Measurements from ENCODE around the gene DNAJC4.

Gene DNAJC4

GRCh38 chr11:64208086-64208795 is 22.1 kb upstream of the DNAJC4 start:
- DNase-seq, result no peak

DNA sequence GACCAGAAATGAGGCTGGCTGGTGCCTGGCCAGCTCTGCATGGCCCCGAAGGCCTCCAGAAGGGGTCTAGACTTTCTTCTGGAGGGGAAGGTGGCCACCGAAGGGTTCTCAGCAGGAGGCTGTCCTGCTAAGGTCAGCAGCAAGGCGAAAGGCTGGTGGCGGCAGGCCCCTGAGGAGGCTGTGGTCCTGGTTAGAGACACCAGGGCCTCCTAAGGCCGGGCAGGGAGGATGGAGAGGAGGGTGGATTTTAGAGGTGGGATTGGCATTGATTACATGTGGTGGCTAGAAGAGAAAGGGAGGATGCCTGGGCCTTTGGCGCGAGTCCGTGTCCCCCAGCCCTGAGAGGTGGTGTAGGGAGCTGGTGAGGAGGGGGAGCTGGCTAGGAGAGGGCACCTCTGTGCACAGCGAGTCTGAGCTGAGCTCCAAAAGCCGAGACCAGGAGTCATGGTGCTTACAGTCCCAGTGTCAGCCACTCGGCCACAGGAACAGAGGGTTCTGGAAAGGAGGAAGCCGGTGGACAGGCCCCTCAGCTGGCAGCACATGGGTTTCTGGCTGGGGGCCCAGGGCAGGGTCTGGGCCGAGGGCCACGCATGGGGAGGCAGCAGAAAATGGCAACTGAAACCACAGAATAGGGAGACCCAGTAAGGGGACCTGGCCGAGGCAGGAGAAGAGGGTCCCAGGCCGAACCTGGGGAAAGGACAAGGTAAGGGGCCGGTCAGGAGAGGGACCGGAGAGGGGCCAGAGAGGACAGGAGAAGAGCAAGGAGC is 21.4 kb upstream of the DNAJC4 start:
- peak in 4 of 14 donors; percentile 21 to 51 (median 44) for DNase-seq

DNA sequence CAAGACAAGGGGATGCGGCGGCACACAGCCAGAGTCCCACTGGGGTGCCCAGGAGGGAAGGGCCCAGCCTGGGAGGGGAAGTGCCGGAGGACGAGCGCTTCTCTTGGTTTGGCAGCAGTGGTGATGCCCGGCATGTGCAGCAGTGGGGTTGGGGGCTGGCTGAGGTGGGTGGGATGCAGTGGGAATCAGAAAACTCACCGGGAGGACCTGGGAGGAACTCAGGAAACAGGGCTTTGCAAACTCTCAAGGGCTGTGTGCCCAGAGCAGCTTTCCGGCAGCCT is 20.8 kb upstream of the DNAJC4 start:
- no peak for DNase-seq

DNA sequence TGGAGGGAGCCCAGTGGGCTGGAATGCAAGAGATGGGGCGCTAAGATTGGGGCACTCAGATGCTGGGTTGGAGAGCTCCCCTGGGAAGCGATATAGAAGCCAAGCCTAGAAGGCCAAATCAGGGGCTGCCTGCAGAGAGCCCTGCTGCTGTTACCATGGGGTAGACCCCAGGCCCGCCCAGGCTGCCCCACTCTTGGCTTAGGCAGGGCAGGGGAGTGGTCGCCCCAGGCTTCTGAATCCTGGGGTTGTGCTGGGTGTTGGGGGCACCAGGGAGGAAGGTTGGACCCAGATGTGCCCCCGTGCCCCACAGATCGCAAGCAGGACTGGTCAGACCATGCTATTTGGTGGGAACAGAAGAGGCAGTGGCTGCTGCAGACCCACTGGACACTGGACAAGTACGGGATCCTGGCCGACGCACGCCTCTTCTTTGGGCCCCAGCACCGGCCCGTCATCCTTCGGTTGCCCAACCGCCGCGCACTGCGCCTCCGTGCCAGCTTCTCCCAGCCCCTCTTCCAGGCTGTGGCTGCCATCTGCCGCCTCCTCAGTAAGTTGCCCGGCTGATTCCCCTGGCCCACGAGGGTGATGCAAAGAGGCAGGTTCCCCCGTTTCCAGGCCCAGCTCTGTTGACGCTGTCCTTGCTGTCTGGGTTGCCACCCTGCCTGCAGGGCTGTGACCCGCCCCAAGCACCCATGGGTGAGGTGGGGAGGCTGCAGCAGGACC is 19.9 kb upstream of the DNAJC4 start:
- DNase-seq, result peak in 1 of 14 donors; percentile 29

GRCh38 chr11:64211181-64211872 is 19.0 kb upstream of the DNAJC4 start:
- DNase-seq, result no peak

- DNase-seq, result no peak
These were observed 13.5 kb upstream of the DNAJC4 start for GRCh38 chr11:64216879-64217278.

DNA sequence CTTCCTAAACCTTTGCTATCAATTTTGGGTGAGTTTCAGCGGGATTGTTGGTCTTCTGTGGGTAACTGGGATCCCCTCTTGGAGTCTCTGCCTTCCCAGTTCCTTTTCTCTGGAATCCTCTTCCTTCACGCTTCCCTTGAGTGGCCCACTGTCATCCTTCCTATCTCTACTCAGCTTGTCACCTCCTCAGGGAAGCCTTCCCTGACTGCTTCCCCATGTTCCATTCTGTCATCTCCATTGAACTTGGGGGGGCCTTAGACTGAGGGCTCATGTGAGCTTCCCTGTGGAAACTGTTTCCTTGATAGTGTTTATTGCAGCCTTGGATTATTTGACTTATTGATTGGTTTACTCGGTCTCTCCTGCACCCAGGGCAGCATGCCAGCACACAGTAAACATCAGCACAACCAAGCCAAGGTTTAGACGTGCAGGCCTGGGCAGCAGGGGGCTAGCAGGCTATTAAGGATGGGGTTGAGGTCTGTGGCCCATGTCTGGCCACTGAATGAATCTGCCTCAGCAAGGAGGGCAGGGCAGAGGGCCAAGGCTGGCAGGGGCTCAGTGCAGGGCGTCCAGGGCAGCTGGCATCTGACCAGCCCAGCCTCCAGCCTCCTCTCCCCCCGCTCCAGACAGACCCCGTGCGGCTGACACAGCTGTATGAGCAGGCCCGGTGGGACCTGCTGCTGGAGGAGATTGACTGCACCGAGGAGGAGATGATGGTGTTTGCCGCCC is 11.6 kb upstream of the DNAJC4 start:
- DNase-seq, result no peak

GRCh38 chr11:64219354-64219684 is 11.0 kb upstream of the DNAJC4 start:
- DNase-seq, result no peak

GRCh38 chr11:64219755-64220154 is 10.6 kb upstream of the DNAJC4 start:
- no peak for DNase-seq

GRCh38 chr11:64220271-64220670 is 10.1 kb upstream of the DNAJC4 start:
- no peak for DNase-seq

GRCh38 chr11:64220798-64221197 is 9.6 kb upstream of the DNAJC4 start:
- DNase-seq, result no peak

GRCh38 chr11:64222651-64223000 is 7.7 kb upstream of the DNAJC4 start:
- no peak for DNase-seq

DNA sequence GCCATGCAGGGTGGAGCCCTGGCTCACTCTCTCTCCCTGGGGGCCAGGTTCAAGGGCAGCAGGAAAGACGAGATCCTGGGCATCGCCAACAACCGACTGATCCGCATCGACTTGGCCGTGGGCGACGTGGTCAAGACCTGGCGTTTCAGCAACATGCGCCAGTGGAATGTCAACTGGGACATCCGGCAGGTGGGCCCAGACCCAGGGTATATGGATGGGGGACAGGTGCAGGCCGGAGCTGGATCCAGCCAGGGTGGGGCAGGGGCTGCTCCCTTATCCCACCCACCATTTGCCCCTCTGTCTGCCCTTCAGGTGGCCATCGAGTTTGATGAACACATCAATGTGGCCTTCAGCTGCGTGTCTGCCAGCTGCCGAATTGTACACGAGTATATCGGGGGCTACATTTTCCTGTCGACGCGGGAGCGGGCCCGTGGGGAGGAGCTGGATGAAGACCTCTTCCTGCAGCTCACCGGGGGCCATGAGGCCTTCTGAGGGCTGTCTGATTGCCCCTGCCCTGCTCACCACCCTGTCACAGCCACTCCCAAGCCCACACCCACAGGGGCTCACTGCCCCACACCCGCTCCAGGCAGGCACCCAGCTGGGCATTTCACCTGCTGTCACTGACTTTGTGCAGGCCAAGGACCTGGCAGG is 7.2 kb upstream of the DNAJC4 start:
- no peak for DNase-seq

DNA sequence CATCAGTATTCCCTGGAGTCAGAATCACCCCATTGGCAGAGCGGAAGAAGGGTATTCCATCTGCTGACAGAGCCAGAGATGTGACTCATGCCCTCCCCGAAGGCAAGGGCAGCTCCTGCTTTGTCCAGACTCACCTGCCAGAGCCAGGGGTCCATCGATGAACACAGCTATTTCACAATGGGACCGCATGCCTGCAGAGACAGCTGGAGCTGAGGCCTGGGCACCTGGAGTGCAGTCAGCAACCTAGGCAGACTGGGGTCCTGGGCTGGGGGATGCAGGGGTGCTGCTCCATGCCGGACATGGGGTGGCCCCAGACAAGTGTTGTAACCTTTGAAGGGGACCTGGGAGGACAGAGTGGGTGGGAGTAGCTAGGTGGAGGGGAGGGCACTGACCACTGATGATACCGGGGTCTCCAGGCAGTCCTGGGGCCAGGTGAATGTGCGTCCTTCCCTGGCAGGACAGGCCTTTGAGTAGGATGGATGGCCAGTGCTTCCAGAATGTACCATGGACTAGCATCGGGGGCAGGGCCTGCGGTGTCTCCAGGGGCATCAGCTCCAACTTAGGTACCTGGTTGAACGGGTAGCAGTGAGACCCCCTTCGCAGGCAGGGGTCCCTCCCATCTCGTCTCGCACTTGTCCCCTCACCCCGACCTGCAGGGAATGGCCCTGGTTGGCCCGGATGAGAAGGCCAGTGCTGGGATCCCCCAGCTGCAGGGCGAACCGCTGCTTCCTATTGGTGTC is 6.0 kb upstream of the DNAJC4 start:
- no peak for DNase-seq

DNA sequence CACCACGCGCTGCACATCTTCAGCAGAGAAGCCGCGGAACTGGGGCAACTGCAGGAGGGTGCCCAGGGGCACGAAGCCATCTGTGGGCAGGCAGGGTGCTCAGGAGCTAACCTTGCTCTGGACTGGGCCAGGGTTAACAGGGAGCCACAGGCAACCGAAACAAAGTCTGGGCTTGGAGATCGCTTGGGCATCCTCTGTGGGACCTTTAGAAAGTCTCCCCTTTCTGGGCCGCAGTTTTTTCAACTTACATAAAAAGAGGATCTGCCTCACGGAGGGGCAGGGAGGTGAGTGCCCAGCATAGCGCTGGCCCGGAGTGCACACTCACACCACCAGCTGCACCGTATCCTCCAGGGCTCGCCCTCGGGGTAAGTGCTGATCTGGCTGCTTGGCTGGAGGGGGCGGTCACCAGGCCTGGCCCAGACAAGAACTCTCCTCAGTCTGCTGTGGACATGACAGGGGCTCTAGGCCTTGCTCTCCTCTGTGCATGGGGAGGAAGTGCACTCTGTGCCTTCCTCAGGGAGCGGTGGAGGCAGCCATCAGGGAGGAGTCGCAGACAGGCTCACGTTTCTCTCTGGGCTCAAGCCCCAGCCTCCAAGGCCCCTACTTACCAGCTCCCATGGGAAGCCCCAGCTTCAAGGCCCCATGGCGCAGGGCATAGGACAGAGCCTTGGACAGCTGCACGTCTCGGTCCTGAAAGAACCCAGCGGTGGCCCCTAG is 5.3 kb upstream of the DNAJC4 start:
- DNase-seq, result no peak

DNA sequence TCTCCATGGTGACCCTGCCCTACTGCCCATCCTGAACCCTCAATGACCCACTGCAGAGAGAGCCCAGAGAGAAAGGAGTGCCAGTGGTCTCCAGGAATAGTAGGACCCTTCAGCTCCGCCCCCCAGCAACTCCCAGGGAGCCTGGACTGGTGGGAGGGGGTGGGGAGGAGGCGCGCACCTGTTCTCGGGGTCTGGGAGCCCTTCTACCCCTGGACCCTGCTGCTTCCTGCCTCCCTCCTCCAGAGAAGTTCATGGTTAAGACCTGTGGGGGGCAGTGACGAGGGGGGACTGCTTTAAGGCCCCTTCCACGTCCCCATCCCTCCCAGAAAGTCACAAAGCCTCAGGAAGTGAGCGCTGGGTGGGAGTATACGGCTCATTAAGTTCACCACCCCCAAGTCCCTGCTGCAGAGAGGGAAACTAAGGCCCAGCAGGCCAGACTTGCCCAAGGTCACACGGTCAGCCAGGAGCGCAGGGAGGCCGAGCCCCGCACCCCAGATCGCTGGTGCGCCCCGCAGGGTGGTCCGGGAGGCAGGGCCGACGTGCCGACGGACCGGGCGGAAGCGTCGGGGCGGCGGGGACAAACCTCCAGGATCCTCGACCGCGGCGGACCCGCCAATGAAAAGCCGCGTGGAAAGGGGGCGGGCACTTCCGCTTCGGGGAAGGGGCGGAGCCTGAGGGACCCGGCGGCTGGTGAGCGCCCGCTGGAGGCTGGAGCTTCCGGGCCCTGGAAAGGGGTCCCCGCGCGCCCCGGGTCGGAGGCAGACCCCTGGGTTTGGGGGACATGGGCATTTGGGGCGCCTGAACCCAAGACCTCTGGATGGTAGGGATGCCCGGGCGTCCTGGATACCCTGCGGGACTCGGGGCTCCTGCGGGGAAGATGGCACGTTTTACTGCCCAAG is 4.5 kb upstream of the DNAJC4 start, which contains the start of the genes NUDT22 and TRPT1:
Gene NUDT22 (plus strand): TSS at position 667 of the 899 bp plus-strand sequence. CDS start 379 bp downstream, outside the sequence.
Gene TRPT1 (minus strand): TSS at position 579 of the 899 bp plus-strand sequence. CDS start 326 bp downstream, at position 253.
- peak in 13 of 14 donors; percentile 71 to 91 (median 82) for DNase-seq

GRCh38 chr11:64226507-64227051 is 3.8 kb upstream of the DNAJC4 start:
- DNase-seq, result peak in 6 of 14 donors; percentile 38 to 72 (median 61)

DNA sequence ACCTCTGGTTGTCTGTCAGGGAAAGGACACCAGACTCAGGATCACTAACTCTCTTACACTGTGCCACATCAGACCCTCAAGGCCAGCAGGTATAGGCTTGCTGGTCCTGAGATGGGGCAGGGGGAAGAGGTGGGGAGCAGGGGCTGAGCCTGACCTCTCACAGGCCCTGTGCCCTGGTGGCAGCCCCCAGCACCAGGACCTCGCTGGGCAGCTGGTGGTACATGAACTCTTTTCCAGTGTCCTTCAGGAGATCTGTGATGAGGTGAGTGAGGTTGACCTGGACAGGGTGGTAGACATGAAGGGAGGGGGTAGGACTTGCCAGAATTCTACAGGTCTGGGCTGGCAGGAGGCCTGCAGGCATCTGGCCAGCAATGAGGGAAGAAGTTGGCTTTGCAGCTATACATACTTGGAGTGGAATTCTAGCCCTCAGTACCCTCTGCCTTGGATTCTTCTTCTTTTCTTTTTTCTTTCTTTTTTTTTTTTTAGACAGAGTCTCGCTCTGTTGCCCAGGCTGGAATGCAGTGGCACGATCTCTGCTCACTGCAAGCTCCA is 2.9 kb upstream of the DNAJC4 start:
- DNase-seq, result no peak
